Cortex of kidney (tissue), 1 donor: Measurements from ENCODE around the gene ARHGAP26.

Source experiments
- DNase-seq: peaks from one replicate; lab custom pipeline; 2025; lab: John Stamatoyannopoulos, UW

Gene ARHGAP26

GRCh38 chr5:143222287-143223231 lies 452.4 kb downstream of the ARHGAP26 start:
- DNase-seq = no peak

GRCh38 chr5:143224672-143225071 lies 454.5 kb downstream of the ARHGAP26 start:
- DNase-seq = no peak

- no peak for DNase-seq
Measured at GRCh38 chr5:143225511-143225910, 455.3 kb downstream of the ARHGAP26 start.

GRCh38 chr5:143226361-143226760 lies 456.2 kb downstream of the ARHGAP26 start:
- DNase-seq = no peak

GRCh38 chr5:143226872-143227271 lies 456.7 kb downstream of the ARHGAP26 start:
- no peak for DNase-seq

GRCh38 chr5:143227301-143227700 lies 457.1 kb downstream of the ARHGAP26 start:
- DNase-seq = no peak

GRCh38 chr5:143228597-143229293 lies 458.6 kb downstream of the ARHGAP26 start:
- no peak for DNase-seq

GRCh38 chr5:143229426-143229895 lies 459.3 kb downstream of the ARHGAP26 start:
- DNase-seq = no peak

- no peak for DNase-seq
Measured at GRCh38 chr5:143229896-143230675, 459.9 kb downstream of the ARHGAP26 start.

- DNase-seq = no peak
Measured at GRCh38 chr5:143230676-143230996, 460.5 kb downstream of the ARHGAP26 start.

- no peak for DNase-seq
Measured at GRCh38 chr5:143231416-143231815, 461.2 kb downstream of the ARHGAP26 start.

- DNase-seq = no peak
Measured at GRCh38 chr5:143231973-143232812, 462.0 kb downstream of the ARHGAP26 start.

GRCh38 chr5:143233031-143233430 lies 462.9 kb downstream of the ARHGAP26 start:
- DNase-seq = no peak

- no peak for DNase-seq
Measured at GRCh38 chr5:143234162-143234842, 464.1 kb downstream of the ARHGAP26 start.

- no peak for DNase-seq
Measured at GRCh38 chr5:143235423-143235822, 465.2 kb downstream of the ARHGAP26 start.

- no peak for DNase-seq
Measured at GRCh38 chr5:143236682-143237081, 466.5 kb downstream of the ARHGAP26 start.

GRCh38 chr5:143237664-143238063 lies 467.5 kb downstream of the ARHGAP26 start:
- DNase-seq = no peak

GRCh38 chr5:143238620-143239019 lies 468.4 kb downstream of the ARHGAP26 start:
- DNase-seq = no peak

GRCh38 chr5:143239882-143240518 lies 469.8 kb downstream of the ARHGAP26 start:
- no peak for DNase-seq

GRCh38 chr5:143241892-143242291 lies 471.7 kb downstream of the ARHGAP26 start:
- DNase-seq = no peak
